AG04449 (cell line): Measurements from ENCODE around the gene HOXC11.

Source experiments
- CTCF ChIA-PET: fragments of 350-600 bp; formaldehyde crosslinking; extraction: SDS; loops from one replicate; lab custom pipeline; 2021; ENCODE audit warnings: antibody characterized with exemption; lab: Yijun Ruan, JAX
- POLR2A ChIA-PET: fragments of 400-600, 350-600 bp; formaldehyde crosslinking; extraction: SDS; loops from one replicate; lab custom pipeline; 2020; ENCODE audit warnings: antibody characterized with exemption, inconsistent platforms; lab: Yijun Ruan, JAX
- DNase-seq: peaks from one replicate; pipeline ENCODE4 v3.0.0-alpha.2; 2010; ENCODE audit warnings: low read depth, low spot score
- H3K4me3 ChIP-seq: 2 replicates; pipeline ENCODE4 v1.5.1; 2011; ENCODE audit warnings: low read depth, mild to moderate bottlenecking, control low read depth, low read length
- CTCF ChIP-seq: IDR thresholded peaks from one replicate; pipeline ENCODE4 v1.5.1; 2011; ENCODE audit warnings: mild to moderate bottlenecking, moderate library complexity, low read length, control low read depth, inconsistent platforms; ENCODE audit not compliant: insufficient read depth; ENCODE audit errors: missing control alignments

HOXC11 gene

DNA sequence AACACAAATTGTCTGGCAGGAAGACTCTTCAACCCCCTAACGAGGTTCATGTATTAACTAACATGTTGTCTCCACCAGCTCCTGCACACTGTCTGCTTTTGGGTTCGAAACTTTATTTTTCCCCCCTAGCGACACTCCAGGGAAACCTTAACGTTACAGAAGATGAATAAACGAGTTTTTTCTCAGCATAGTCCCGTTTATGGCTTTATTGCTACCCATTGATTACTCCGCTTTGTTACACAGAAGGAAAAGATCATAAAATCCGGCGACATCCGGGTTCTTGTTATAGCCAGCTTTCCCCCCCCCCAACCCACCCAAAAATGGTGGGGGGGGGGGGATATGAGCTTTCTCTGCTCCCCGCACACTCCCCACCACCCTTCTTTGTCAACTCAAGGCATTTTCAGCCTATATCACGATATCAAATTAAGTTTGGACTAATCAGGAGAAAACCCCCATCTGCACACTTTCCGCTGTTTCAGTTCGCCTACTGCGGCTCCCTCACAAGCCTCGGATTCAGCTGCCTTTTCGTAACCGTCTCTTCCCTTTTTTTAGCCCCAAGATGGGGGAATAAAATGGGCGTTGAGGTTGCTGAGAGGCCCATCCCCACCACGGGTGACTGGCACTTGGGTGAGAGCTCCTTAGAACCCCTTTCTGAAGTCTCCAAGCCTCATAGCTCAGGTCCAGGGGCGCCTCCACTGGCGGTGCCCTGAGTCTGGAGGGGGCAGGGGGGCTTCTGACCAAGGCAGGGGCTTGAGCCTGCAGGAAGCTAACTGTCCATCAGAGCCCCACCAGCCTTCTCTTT is 53.9 kb downstream of the HOXC11 start:
- no peak for TF ChIP-seq CTCF
- no peak for DNase-seq
- POLR2A ChIA-PET: interaction anchor here (0.5 to 3.9 kb wide), 5 partner anchors 10 to 36 kb away, joined by 3 to 28 read pairs (median 6); partner anchors contain the start of gene HOXC8
- CTCF ChIA-PET: interaction anchor here (0.9 to 23.4 kb wide), 9 partner anchors 10 to 342 kb away, joined by 3 to 908 read pairs (median 4); partner anchors contain the start of genes HOXC8, HOXC9 and SMUG1
- H3K4me3 ChIP-seq: peak overlapping the region; percentile 39
